GM18867 (cell line): Measurements from ENCODE around the gene DUSP6.

Experiments used
- ATAC-seq: cut with Tn5 transposase; IDR thresholded peaks from one replicate; pipeline ENCODE4 v1.9.1; 2021; ENCODE audit warnings: mild to moderate bottlenecking, moderate library complexity; ENCODE audit not compliant: unreplicated experiment

Gene DUSP6, protein sequence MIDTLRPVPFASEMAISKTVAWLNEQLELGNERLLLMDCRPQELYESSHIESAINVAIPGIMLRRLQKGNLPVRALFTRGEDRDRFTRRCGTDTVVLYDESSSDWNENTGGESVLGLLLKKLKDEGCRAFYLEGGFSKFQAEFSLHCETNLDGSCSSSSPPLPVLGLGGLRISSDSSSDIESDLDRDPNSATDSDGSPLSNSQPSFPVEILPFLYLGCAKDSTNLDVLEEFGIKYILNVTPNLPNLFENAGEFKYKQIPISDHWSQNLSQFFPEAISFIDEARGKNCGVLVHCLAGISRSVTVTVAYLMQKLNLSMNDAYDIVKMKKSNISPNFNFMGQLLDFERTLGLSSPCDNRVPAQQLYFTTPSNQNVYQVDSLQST

GRCh38 chr12:89352492-89353187, at the start of gene DUSP6:
TSS of gene DUSP6 (minus strand) at chr12:89352501. CDS start at chr12:89352039, 462 bp downstream.
- peak; percentile 21 for ATAC-seq

- ATAC-seq: no peak
Observed at GRCh38 chr12:89401433-89402058, 49.2 kb upstream of the DUSP6 start.

GRCh38 chr12:89400415-89400814, 48.1 kb upstream of the DUSP6 start:
- no peak for ATAC-seq

- ATAC-seq: no peak
Observed at GRCh38 chr12:89395712-89396111, 43.4 kb upstream of the DUSP6 start.

GRCh38 chr12:89393551-89394121, 41.3 kb upstream of the DUSP6 start:
- no peak for ATAC-seq

- no peak for ATAC-seq
Observed at GRCh38 chr12:89392391-89392790, 40.1 kb upstream of the DUSP6 start.

- no peak for ATAC-seq
Observed at GRCh38 chr12:89391726-89392336, 39.5 kb upstream of the DUSP6 start.

- no peak for ATAC-seq
Observed at GRCh38 chr12:89390802-89391673, 38.7 kb upstream of the DUSP6 start.

DNA sequence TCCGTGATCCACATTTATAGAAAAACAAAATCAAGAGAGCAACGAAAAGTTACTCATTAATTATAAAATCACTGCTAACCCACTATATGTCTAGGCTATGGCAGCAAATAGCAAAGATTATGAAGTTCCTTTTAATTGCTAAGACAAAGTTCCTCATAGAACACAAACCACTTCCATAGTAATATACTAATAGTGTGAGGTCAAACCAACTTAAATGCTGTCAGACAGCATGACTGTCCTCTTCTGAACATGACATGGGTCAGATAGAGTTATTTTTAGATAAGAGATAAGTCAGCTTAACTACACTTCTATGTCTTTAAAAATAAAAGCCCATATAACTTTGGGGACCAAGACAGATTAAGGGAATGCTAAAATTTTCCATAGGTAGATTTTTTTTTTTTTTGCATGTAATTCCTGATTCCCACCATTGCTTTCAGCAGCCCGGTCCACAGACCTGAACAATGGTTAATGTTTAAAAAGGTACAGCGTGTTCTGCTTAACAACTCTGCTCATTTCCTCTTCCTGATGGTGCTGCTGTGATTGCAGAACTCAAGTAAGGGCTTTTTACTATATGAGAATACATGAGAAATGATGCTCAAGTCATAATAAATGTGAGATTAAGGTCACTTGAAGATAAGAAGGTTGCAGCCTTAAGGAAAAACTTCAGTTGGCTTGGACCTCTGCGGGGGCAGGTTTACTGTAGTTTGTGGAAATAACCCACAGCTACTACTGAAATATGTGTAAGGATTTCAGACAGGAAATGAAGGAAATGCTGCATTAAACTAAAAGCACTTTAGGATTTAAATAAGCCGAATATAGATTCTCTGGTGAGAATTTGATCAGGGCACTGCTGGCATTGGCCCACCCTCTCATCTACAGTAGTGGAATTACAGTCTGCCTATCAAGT, 37.7 kb upstream of the DUSP6 start:
- ATAC-seq: no peak

- no peak for ATAC-seq
Observed at GRCh38 chr12:89386138-89386537, 33.8 kb upstream of the DUSP6 start.

DNA sequence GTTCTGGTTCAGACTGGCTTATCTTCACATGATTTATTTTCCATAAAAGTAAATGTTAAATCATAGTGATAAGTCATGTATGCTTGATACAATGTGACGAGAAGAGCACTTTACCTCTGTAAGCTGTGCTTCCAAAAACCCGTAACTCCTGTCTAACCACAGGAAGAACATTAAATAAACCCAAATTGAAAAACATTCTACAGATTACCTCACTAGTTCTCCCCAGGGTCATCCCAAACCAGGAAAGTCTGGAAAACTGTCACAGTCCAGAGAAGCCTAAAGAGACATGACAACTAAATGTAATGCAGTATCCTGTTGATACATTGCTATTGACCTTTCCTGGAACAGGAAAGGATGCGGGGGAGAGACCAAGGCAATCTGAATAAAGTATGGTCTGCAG, 32.5 kb upstream of the DUSP6 start:
- no peak for ATAC-seq

- no peak for ATAC-seq
Observed at GRCh38 chr12:89384050-89384758, 31.9 kb upstream of the DUSP6 start.

- no peak for ATAC-seq
Observed at GRCh38 chr12:89383235-89384049, 31.1 kb upstream of the DUSP6 start.

- no peak for ATAC-seq
Observed at GRCh38 chr12:89382328-89382727, 30.0 kb upstream of the DUSP6 start.

DNA sequence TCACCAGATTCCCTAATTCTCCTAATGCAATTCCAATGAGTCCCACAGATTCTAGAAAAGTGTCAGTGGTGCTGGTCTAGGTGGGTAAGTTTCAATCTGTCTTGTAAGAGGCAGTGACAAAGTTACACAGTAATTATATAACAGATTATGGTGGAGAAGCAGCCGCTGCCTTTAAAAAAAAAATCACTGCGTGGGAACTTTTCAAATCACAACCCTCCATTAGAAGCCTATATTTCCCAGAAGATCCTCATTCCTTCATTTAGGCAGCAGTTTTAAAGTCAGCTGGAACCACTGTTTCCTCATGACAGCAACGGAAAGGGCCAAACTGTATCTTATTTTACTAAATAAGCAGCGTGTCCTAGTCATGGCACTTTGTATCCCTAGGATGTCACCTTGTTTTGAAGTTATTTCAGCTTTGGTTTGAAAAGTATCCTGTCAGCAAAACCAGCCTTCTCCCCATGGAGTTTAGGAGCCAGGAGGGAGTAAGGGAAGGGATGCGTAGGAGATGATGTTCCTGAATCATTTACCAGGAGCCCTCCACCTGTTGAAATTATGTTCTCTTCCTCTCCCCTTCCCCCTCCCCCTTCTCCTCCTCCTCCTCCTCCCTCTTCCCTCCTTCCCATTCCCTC, 27.7 kb upstream of the DUSP6 start:
- ATAC-seq: no peak

- ATAC-seq: no peak
Observed at GRCh38 chr12:89379148-89379838, 27.0 kb upstream of the DUSP6 start.

DNA sequence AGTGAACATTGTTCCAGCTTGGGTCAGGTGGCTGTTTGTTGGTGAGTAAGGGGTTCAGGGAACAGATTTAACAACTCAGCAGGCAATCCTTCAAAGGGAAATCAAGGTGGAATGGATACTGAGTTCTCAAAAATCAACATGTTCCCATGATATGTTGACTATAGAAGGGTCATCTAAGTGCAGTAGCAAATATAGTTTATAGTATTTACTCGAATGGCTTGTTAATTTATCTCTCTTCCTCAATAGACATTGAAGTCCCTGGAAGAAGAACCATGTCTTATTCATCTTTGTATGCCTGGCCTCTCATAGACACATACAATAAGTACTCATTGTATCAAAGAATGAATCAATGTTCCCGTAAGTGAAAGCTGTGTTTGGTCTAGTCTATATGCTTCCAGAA, 24.5 kb upstream of the DUSP6 start:
- ATAC-seq: no peak
